ENCODE results near the gene TMEM18.

- TF ChIP-seq EZH2 (IDR thresholded peaks at IDR 0.05) (no peak), POLR2AphosphoS5 (IDR thresholded peaks at IDR 0.05; ENCODE audit: borderline replicate concordance, low read depth, low read length) (no peak), FOXP2 (optimal IDR thresholded peaks at IDR 0.05; ENCODE audit: control extremely low read depth, extremely low read length, insufficient read depth) (no peak)
Observed at GRCh38 chr2:629961-630360, 47.2 kb downstream of the TMEM18 start.

Measured in SK-N-MC (cell line).